Hepatocyte (in vitro differentiated cells): ENCODE results near the gene SFRP5. TPM values are rescaled to one million over a fixed set of nuclear protein-coding genes. Genes with fewer than 3 reads are reported as not detected.
A peak's percentile ranks its signal among the peaks of the same experiment; 100 is the strongest.

Experiments used
- DNase-seq: peaks from one replicate; pipeline ENCODE4 v3.0.0-alpha.2; 2016; ENCODE audit warnings: low spot score
- H2AFZ ChIP-seq: fragments of 200-600 bp; sonication (generic); 2 replicates; pipeline ENCODE4 v1.6.0; 2016; ENCODE audit warnings: antibody characterized with exemption, mild to moderate bottlenecking
- H3K27ac ChIP-seq: fragments of 200-600 bp; sonication (generic); 2 replicates; pipeline ENCODE4 v1.5.1; 2016; ENCODE audit warnings: mild to moderate bottlenecking
- H3K27me3 ChIP-seq: fragments of 200-600 bp; sonication (generic); 2 replicates; pipeline ENCODE4 v1.6.1; 2016
- H3K36me3 ChIP-seq: fragments of 200-600 bp; sonication (generic); replicated peaks from 2 replicates; pipeline ENCODE4 v1.5.1; 2016; ENCODE audit warnings: low read depth; ENCODE audit not compliant: insufficient read depth
- H3K4me1 ChIP-seq: fragments of 200-600 bp; sonication (generic); 2 replicates; pipeline ENCODE4 v1.5.1; 2016; ENCODE audit warnings: mild to moderate bottlenecking, moderate library complexity; ENCODE audit not compliant: insufficient read depth
- H3K4me2 ChIP-seq: fragments of 200-600 bp; sonication (generic); 2 replicates; pipeline ENCODE4 v1.6.0; 2016
- H3K4me3 ChIP-seq: fragments of 200-600 bp; sonication (generic); 2 replicates; pipeline ENCODE4 v1.5.1; 2016; ENCODE audit warnings: mild to moderate bottlenecking
- H3K79me2 ChIP-seq: fragments of 200-600 bp; sonication (generic); 2 replicates; pipeline ENCODE4 v1.6.0; 2017; ENCODE audit warnings: mild to moderate bottlenecking
- H3K9me2 ChIP-seq: fragments of 200-600 bp; sonication (generic); replicated peaks from 2 replicates; pipeline ENCODE4 v1.6.0; 2017; ENCODE audit warnings: mild to moderate bottlenecking; ENCODE audit not compliant: insufficient read depth
- H3K9me3 ChIP-seq: fragments of 200-600 bp; sonication (generic); 2 replicates; pipeline ENCODE4 v1.5.1; 2016; ENCODE audit warnings: low read depth, mild to moderate bottlenecking
- H4K20me1 ChIP-seq: fragments of 200-600 bp; sonication (generic); 2 replicates; pipeline ENCODE4 v1.6.0; 2016; ENCODE audit warnings: mild to moderate bottlenecking; ENCODE audit not compliant: insufficient read depth, poor library complexity, severe bottlenecking
- CTCF ChIP-seq: fragments of 200-600 bp; sonication (generic); IDR thresholded peaks from 2 replicates; pipeline ENCODE4 v1.5.1; 2016; ENCODE audit warnings: antibody characterized with exemption, mild to moderate bottlenecking; ENCODE audit not compliant: poor library complexity
- EZH2 ChIP-seq: fragments of 200-600 bp; sonication (generic); IDR thresholded peaks from 2 replicates; pipeline ENCODE4 v1.6.1; 2016; ENCODE audit warnings: antibody characterized with exemption, mild to moderate bottlenecking, borderline replicate concordance
- EZH2phosphoT487 ChIP-seq: fragments of 200-600 bp; sonication (generic); IDR thresholded peaks from one replicate; pipeline ENCODE4 v1.6.1; 2018; ENCODE audit warnings: antibody characterized with exemption, mild to moderate bottlenecking, low read depth, moderate library complexity; ENCODE audit not compliant: unreplicated experiment, severe bottlenecking
- WGBS: methylation state at CpG from one replicate; pipeline ENCODE4 v1.1.6; 2016; ENCODE audit warnings: low lambda C conversion rate; ENCODE audit errors: missing lambda C conversion rate; 5-methylcytosine and 5-hydroxymethylcytosine counted together
- polyA plus RNA-seq: library from polyadenylated mRNA; unstranded; fragments of >200 nt; fragmentation: Nextera tagmentation; extraction: Ambion mirVana; gene quantifications from 2 replicates; pipeline ENCODE4 v1.2.1, GENCODE V29; 2016
- total RNA-seq: library from RNA; depleted of rRNA; stranded (reverse); fragments of >200 nt; gene quantifications from 2 replicates; pipeline ENCODE4 v1.2.3, GENCODE V29; 2014

Gene SFRP5
- total and polyA plus RNA-seq, 2 experiments from 2014 or later: 17.2 to 48.9 TPM

- no peaks in the 10 kb centered on the region for H3K27me3 ChIP-seq
- no peaks in the 10 kb centered on the region for H3K4me1 ChIP-seq
- no peak overlapping the region for H3K4me3 ChIP-seq
These were observed 24.1 kb upstream of the SFRP5 start for GRCh38 chr10:97795886-97796285.

GRCh38 chr10:97791824-97792721, 20.3 kb upstream of the SFRP5 start:
- Histone ChIP-seq H3K27me3 (no peaks in the 10 kb centered on the region), H3K9me2 (no peaks in the 10 kb centered on the region), H3K79me2 (no peaks in the 10 kb centered on the region), H4K20me1 (no peaks in the 10 kb centered on the region), H3K4me1 (no peaks in the 10 kb centered on the region), H3K4me3 (no peak overlapping the region), H3K9me3 (no peaks in the 10 kb centered on the region), H3K36me3 (no peaks in the 10 kb centered on the region), H2AFZ (no peak overlapping the region), H3K4me2 (no peak overlapping the region), H3K27ac (no peak overlapping the region)
- TF ChIP-seq EZH2phosphoT487 (no peak), EZH2 (no peak), CTCF (peak; percentile 80)
- WGBS: 34% methylated on average over 13 of the region's 13 CpGs
- DNase-seq: peak; percentile 78

More at GRCh38 chr10:97795886-97796285, 24.1 kb upstream of the SFRP5 start:
- no peak overlapping the region for H3K4me2 ChIP-seq
- H3K9me3 ChIP-seq: no peaks in the 10 kb centered on the region
- TF ChIP-seq CTCF: no peak
- no peak for TF ChIP-seq EZH2
- TF ChIP-seq EZH2phosphoT487: no peak
- H3K36me3 ChIP-seq: no peaks in the 10 kb centered on the region
- H4K20me1 ChIP-seq: no peaks in the 10 kb centered on the region
- no peak overlapping the region for H3K27ac ChIP-seq
- no peaks in the 10 kb centered on the region for H3K79me2 ChIP-seq
- DNase-seq: no peak
- H3K9me2 ChIP-seq: no peaks in the 10 kb centered on the region
- H2AFZ ChIP-seq: no peak overlapping the region
- WGBS: 45% methylated on average over 4 of the region's 4 CpGs

- H3K4me2 ChIP-seq: no peak overlapping the region
- H3K79me2 ChIP-seq: no peaks in the 10 kb centered on the region
- H3K36me3 ChIP-seq: no peaks in the 10 kb centered on the region
- H2AFZ ChIP-seq: no peak overlapping the region
- TF ChIP-seq EZH2 (no peak), EZH2phosphoT487 (no peak), CTCF (no peak)
- H3K9me3 ChIP-seq: no peaks in the 10 kb centered on the region
- no peak for DNase-seq
- no peaks in the 10 kb centered on the region for H3K9me2 ChIP-seq
- no peaks in the 10 kb centered on the region for H3K27me3 ChIP-seq
- H4K20me1 ChIP-seq: no peaks in the 10 kb centered on the region
- no peak overlapping the region for H3K4me3 ChIP-seq
- H3K27ac ChIP-seq: no peak overlapping the region
- WGBS: 74% methylated on average over 6 of the region's 6 CpGs
- peaks cover 4% of the 10 kb centered on the region for H3K4me1 ChIP-seq
These were observed 18.1 kb upstream of the SFRP5 start for GRCh38 chr10:97789770-97790397.
